GM12873 (cell line): ENCODE data around the gene KLHL24.

Experiments
- TF ChIP-seq, protein P1 (sequence below): IDR thresholded peaks from 2 replicates; pipeline ENCODE4 v1.5.1; 2012; ENCODE audit warnings: low read depth, mild to moderate bottlenecking, moderate library complexity, low read length, control low read depth; ENCODE audit not compliant: insufficient read depth; ENCODE audit errors: missing control alignments

KLHL24 gene

DNA sequence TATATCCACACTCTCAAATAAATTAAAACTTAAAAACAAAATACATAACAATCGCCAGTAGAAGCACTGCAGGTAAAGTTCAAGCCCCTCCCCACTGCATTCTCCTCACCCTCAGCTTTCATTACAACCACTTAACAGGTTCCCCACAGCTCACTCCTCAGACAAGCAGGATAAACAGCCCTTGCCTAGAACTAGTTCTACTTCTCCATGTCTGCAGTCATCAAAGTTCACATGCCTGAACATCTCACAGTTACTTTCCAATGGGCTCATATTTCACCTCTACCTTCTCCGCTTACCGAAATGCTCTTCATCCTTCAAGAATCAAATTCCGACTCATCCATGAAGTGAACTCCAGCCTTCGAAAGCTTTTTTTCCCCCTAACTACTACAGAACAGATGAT, 66.3 kb downstream of the KLHL24 start:
- TF ChIP-seq, protein P1, sequence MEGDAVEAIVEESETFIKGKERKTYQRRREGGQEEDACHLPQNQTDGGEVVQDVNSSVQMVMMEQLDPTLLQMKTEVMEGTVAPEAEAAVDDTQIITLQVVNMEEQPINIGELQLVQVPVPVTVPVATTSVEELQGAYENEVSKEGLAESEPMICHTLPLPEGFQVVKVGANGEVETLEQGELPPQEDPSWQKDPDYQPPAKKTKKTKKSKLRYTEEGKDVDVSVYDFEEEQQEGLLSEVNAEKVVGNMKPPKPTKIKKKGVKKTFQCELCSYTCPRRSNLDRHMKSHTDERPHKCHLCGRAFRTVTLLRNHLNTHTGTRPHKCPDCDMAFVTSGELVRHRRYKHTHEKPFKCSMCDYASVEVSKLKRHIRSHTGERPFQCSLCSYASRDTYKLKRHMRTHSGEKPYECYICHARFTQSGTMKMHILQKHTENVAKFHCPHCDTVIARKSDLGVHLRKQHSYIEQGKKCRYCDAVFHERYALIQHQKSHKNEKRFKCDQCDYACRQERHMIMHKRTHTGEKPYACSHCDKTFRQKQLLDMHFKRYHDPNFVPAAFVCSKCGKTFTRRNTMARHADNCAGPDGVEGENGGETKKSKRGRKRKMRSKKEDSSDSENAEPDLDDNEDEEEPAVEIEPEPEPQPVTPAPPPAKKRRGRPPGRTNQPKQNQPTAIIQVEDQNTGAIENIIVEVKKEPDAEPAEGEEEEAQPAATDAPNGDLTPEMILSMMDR = no peak

DNA sequence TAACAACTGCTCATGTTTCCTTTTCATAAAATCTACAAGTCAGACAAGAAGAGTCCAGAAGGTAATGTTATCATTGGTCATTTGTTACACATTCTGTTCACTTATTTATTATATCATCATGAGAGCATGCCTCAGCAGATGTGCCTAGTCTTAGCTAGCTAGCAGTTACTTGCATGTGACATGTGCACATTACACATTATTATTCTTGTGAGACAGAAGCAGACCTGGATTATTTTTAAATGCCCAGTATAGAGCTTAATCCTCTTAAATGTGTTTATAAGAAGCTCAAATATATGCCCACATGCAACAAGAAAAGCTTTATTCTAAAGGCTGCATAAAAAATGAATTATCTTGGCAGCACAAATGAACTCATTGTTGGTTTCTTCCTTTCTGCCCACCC, 74.8 kb downstream of the KLHL24 start:
- TF ChIP-seq, protein P1 = no peak

DNA sequence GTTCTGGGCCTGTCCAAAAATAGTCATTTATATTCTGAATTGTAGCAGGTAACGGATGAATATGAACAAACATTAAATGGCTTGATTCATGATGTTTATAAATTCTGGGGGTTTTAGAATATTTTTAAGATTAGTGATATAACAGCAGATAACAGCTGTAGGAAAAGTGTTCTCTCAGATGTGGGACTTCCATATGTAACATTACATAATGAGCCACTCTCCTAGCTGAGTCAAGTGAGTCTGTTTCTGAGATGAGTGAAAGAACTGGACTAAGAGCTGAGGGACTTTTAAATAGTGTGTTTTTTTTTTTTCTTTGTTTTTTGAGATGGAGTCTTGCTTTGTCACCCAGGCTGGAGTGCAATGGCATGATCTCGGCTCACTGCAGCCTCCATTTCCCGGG, 76.1 kb downstream of the KLHL24 start:
- TF ChIP-seq, protein P1 = no peak

DNA sequence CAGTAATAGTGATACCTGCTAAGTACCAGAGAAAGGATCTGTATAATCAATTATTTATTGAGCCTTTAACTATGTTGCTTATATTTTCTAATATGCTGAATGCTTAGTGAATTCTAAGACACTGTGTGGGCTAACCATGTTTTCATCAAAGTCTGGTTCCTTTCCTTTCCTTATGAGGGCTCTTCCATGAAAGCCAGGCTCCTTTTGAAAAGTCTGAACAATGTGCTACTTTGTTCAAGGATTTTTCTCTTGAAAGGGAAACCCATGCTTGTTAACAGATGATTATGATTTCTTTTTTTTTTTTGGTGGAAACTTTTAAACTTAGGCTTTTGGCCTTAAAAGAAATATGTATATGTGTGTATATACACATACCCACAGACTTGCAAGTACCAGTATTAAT, 79.2 kb downstream of the KLHL24 start:
- TF ChIP-seq, protein P1 = no peak

DNA sequence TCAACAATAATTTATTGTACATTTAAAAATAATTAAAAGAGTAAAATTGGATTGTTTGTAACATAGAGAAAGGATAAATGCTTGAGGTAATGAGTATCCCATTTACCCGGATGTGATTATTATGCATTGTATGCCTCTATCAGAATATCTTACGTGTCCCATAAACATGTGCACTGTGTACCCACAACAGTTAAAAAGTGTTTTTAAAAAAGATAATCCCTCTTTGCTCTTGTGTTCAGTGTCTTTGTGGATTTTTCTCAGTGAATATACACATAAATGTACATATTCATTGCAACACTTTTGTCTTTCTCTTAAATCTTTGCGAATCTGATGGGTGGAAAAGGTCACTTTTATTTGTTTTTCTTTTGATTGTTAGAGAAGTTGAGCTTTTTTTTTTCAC, 82.6 kb downstream of the KLHL24 start:
- TF ChIP-seq, protein P1 = no peak

DNA sequence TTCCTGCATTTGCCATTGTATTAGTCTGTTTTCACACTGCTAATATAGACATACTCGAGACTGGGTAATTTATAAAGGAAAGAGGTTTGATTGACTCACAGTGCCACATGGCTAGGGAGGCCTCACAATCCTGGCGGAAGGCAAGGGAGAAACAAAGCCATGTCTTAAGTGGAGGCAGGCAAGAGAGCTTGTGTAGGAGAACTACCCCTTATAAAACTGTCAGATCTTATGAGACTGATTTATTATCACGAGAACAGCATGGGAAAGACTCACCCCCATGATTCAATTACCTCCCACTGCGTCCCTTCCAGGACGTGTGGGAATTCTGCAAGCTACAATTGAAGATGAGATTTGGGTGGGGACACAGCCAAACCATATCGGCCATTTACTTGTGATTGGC, 90.0 kb downstream of the KLHL24 start:
- TF ChIP-seq, protein P1 = no peak

DNA sequence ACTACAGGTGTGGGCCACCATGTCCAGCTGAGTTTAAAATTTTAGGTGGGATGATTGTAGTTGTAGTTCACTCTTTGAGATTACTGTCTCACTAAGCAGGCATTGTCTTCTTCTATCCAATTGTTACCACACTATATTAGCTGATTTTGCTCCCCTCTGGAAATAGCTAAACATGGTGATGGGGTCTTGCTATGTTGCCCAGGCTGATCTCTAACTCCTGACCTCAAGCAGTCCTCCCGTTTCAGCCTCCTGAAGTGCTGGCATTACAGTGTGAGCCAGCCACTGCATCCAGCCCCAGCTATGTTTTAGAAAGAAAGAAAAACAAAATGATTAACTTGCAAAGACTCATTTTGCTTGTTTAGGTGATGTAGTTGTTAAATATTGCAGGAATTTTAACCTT, 92.8 kb downstream of the KLHL24 start:
- TF ChIP-seq, protein P1 = no peak
